ENCODE data around the gene UBTF.

The UBTF gene

GRCh38 chr17:44191941-44192496 lies 27.5 kb downstream of the UBTF start:
- H3K27me3 ChIP-seq (ENCODE audit: low read depth, low read length) = no peaks in the 10 kb centered on the region
- no peak overlapping the region for H3K4me3 ChIP-seq (ENCODE audit: low read length)
- no peak overlapping the region for H3K9ac ChIP-seq (ENCODE audit: low read length)
- peaks cover 8% of the 10 kb centered on the region for H3K4me1 ChIP-seq (ENCODE audit: low read length)
- H4K20me1 ChIP-seq (ENCODE audit: insufficient read depth, low read length) = no peaks in the 10 kb centered on the region
- H3K79me2 ChIP-seq (ENCODE audit: low read length) = peaks cover 16% of the 10 kb centered on the region
- H3K9me3 ChIP-seq (ENCODE audit: insufficient read depth, low read length) = no peaks in the 10 kb centered on the region
- H2AFZ ChIP-seq (ENCODE audit: low read depth, low read length) = no peak overlapping the region
- H3K36me3 ChIP-seq (replicated peaks; ENCODE audit: low read depth, low read length) = peaks cover 26% of the 10 kb centered on the region
- TF ChIP-seq EZH2phosphoT487 (IDR thresholded peaks at IDR 0.05; ENCODE audit: low read depth) (no peak), CTCF (IDR thresholded peaks at IDR 0.05; ENCODE audit: low read depth, low read length) (no peak)
- no peak overlapping the region for H3K4me2 ChIP-seq (ENCODE audit: low read length)
- H3K27ac ChIP-seq (ENCODE audit: low read length) = no peak overlapping the region

GRCh38 chr17:44191369-44191768 lies 28.1 kb downstream of the UBTF start:
- Histone ChIP-seq H3K9me3 (ENCODE audit: insufficient read depth, low read length) (no peaks in the 10 kb centered on the region), H3K4me1 (ENCODE audit: low read length) (peaks cover 8% of the 10 kb centered on the region), H4K20me1 (ENCODE audit: insufficient read depth, low read length) (no peaks in the 10 kb centered on the region), H2AFZ (ENCODE audit: low read depth, low read length) (no peak overlapping the region), H3K9ac (ENCODE audit: low read length) (no peak overlapping the region), H3K4me2 (ENCODE audit: low read length) (no peak overlapping the region), H3K36me3 (replicated peaks; ENCODE audit: low read depth, low read length) (peaks cover 23% of the 10 kb centered on the region), H3K27ac (ENCODE audit: low read length) (no peak overlapping the region), H3K27me3 (ENCODE audit: low read depth, low read length) (no peaks in the 10 kb centered on the region), H3K79me2 (ENCODE audit: low read length) (peaks cover 13% of the 10 kb centered on the region), H3K4me3 (ENCODE audit: low read length) (no peak overlapping the region)
- TF ChIP-seq CTCF (IDR thresholded peaks at IDR 0.05; ENCODE audit: low read depth, low read length) = no peak
- no peak for TF ChIP-seq EZH2phosphoT487 (IDR thresholded peaks at IDR 0.05; ENCODE audit: low read depth)

GRCh38 chr17:44190481-44190880 lies 29.0 kb downstream of the UBTF start:
- no peak for TF ChIP-seq CTCF (IDR thresholded peaks at IDR 0.05; ENCODE audit: low read depth, low read length)
- no peak for TF ChIP-seq EZH2phosphoT487 (IDR thresholded peaks at IDR 0.05; ENCODE audit: low read depth)
- Histone ChIP-seq H3K36me3 (replicated peaks; ENCODE audit: low read depth, low read length) (peaks cover 22% of the 10 kb centered on the region), H4K20me1 (ENCODE audit: insufficient read depth, low read length) (no peaks in the 10 kb centered on the region; the same call in 1 of the 2 replicates), H3K4me1 (ENCODE audit: low read length) (peaks cover 11% of the 10 kb centered on the region), H2AFZ (ENCODE audit: low read depth, low read length) (no peak overlapping the region), H3K27ac (ENCODE audit: low read length) (no peak overlapping the region), H3K27me3 (ENCODE audit: low read depth, low read length) (no peaks in the 10 kb centered on the region), H3K79me2 (ENCODE audit: low read length) (peaks cover 22% of the 10 kb centered on the region), H3K4me2 (ENCODE audit: low read length) (no peak overlapping the region), H3K4me3 (ENCODE audit: low read length) (no peak overlapping the region), H3K9me3 (ENCODE audit: insufficient read depth, low read length) (no peaks in the 10 kb centered on the region), H3K9ac (ENCODE audit: low read length) (no peak overlapping the region)

- Histone ChIP-seq H3K9ac (ENCODE audit: low read length) (no peak overlapping the region), H2AFZ (ENCODE audit: low read depth, low read length) (no peak overlapping the region), H3K27me3 (ENCODE audit: low read depth, low read length) (no peaks in the 10 kb centered on the region), H3K4me2 (ENCODE audit: low read length) (no peak overlapping the region), H3K4me1 (ENCODE audit: low read length) (peaks cover 17% of the 10 kb centered on the region), H3K4me3 (ENCODE audit: low read length) (no peak overlapping the region), H3K36me3 (replicated peaks; ENCODE audit: low read depth, low read length) (peaks cover 5% of the 10 kb centered on the region), H3K27ac (ENCODE audit: low read length) (no peak overlapping the region), H3K79me2 (ENCODE audit: low read length) (peaks cover 39% of the 10 kb centered on the region), H4K20me1 (ENCODE audit: insufficient read depth, low read length) (no peaks in the 10 kb centered on the region; the same call in 1 of the 2 replicates), H3K9me3 (ENCODE audit: insufficient read depth, low read length) (no peaks in the 10 kb centered on the region)
- no peak for TF ChIP-seq EZH2phosphoT487 (IDR thresholded peaks at IDR 0.05; ENCODE audit: low read depth)
Measured at GRCh38 chr17:44188576-44189403, 30.7 kb downstream of the UBTF start.

Data from OCI-LY3 (cell line).